A673 (cell line): ENCODE measurements around the gene PDE9A. TPM values are rescaled to one million over a fixed set of nuclear protein-coding genes. Genes with fewer than 3 reads are reported as not detected.
"Not testable (repeated sequence)": the region's sequence is repeated elsewhere in the genome, so short reads cannot be mapped to it uniquely, and the experiment has no call there.

ENCODE experiments used
- BruUV-seq: library from RNA; stranded (reverse); fragments of 400-500 nt; replicated peaks from 2 replicates; lab custom pipeline; 2021; lab: Mats Ljungman, UMichigan
- CTCF ChIA-PET: fragments of 300-600 bp; sonication (Branson Sonifier 250); formaldehyde crosslinking; loops from one replicate; lab custom pipeline; 2022; ENCODE audit warnings: antibody characterized with exemption; lab: Charles Lee
- POLR2A ChIA-PET: fragments of 300-600 bp; sonication (Branson Sonifier 250); formaldehyde crosslinking; loops from one replicate; lab custom pipeline; 2022; ENCODE audit warnings: antibody characterized with exemption; ENCODE audit not compliant: low non-redundant PET; lab: Charles Lee
- DNase-seq: peaks from one replicate; pipeline ENCODE4 v3.0.0-alpha.2; 2015; ENCODE audit warnings: low spot score
- H3K27ac ChIP-seq: fragments of 200-600 bp; sonication (generic); 2 replicates; pipeline ENCODE4 v1.5.1; 2016; ENCODE audit warnings: mixed run types, low read depth, mild to moderate bottlenecking, mixed read lengths, antibody characterized with exemption, low read length; ENCODE audit not compliant: poor library complexity, severe bottlenecking
- H3K27me3 ChIP-seq: fragments of 200-600 bp; sonication (generic); replicated peaks from 2 replicates; pipeline ENCODE4 v1.6.1; 2017; ENCODE audit warnings: mixed run types, low read depth, mild to moderate bottlenecking, mixed read lengths, antibody characterized with exemption, low read length; ENCODE audit not compliant: insufficient read depth, poor library complexity
- H3K36me3 ChIP-seq: fragments of 200-600 bp; sonication (generic); 2 replicates; pipeline ENCODE4 v1.6.1; 2016; ENCODE audit warnings: mixed run types, mild to moderate bottlenecking, mixed read lengths, antibody characterized with exemption, low read length; ENCODE audit not compliant: insufficient read depth, poor library complexity, severe bottlenecking
- H3K4me1 ChIP-seq: fragments of 200-600 bp; sonication (generic); 2 replicates; pipeline ENCODE4 v1.6.1; 2017; ENCODE audit warnings: mixed run types, mild to moderate bottlenecking, mixed read lengths, antibody characterized with exemption, low read length; ENCODE audit not compliant: insufficient read depth, poor library complexity, severe bottlenecking
- H3K4me3 ChIP-seq: fragments of 200-600 bp; sonication (generic); 2 replicates; pipeline ENCODE4 v1.5.1; 2016; ENCODE audit warnings: low read depth, mixed run types, mild to moderate bottlenecking, mixed read lengths, low read length; ENCODE audit not compliant: poor library complexity, severe bottlenecking
- H3K9me3 ChIP-seq: fragments of 200-600 bp; sonication (generic); 2 replicates; pipeline ENCODE4 v1.6.1; 2016; ENCODE audit warnings: mixed run types, low read depth, mild to moderate bottlenecking, mixed read lengths, antibody characterized with exemption, low read length; ENCODE audit not compliant: poor library complexity, severe bottlenecking
- CTCF ChIP-seq: fragments of 300-800, 200-600 bp; sonication (generic); conservative IDR thresholded peaks from 2 replicates; pipeline ENCODE4 v1.5.1; 2017; ENCODE audit warnings: low read depth, mild to moderate bottlenecking, antibody characterized with exemption, low read length, moderate library complexity, mixed read lengths
- EZH2 ChIP-seq: fragments of 200-600 bp; sonication (generic); IDR thresholded peaks from 2 replicates; pipeline ENCODE4 v1.6.1; 2017; ENCODE audit warnings: borderline replicate concordance, low read depth, mild to moderate bottlenecking, mixed read lengths, antibody characterized with exemption, low read length; ENCODE audit not compliant: poor library complexity, severe bottlenecking
- intact Hi-C: fragments of 100-400 bp; cut with micrococcal nuclease; formaldehyde crosslinking; loops from one replicate; pipeline ENCODE4 v1.10.0; 2022; ENCODE audit not compliant: unreplicated experiment
- total RNA-seq: library from RNA; stranded (reverse); gene quantifications from 2 replicates; pipeline ENCODE4 v1.2.3, GENCODE V29; 2021

The PDE9A gene
- total RNA-seq, 1 experiment from 2014 or later, result 14.3 TPM

- Histone ChIP-seq H3K4me1 (no peaks in the 10 kb centered on the region), H3K9me3 (no peaks in the 10 kb centered on the region), H3K27ac (no peak overlapping the region), H3K27me3 (no peaks in the 10 kb centered on the region), H3K4me3 (no peak overlapping the region), H3K36me3 (no peaks in the 10 kb centered on the region)
- ChIA-PET POLR2A (no interaction called here), CTCF (no interaction called here)
- no peak for DNase-seq
- TF ChIP-seq CTCF (no peak), EZH2 (no peak)
- intact Hi-C loops, result no loop called here
- no TSS peak for BruUV-seq
These were observed 62.7 kb downstream of the PDE9A start for GRCh38 chr21:42716074-42716473.

- H3K27ac ChIP-seq, H3K27me3 ChIP-seq, H3K4me3 ChIP-seq, intact Hi-C loops, BruUV-seq, H3K36me3 ChIP-seq, DNase-seq, POLR2A ChIA-PET, H3K9me3 ChIP-seq, CTCF ChIA-PET: not testable (repeated sequence)
- peaks cover 13% of the 10 kb centered on the region for H3K4me1 ChIP-seq
These were observed 67.1 kb downstream of the PDE9A start for GRCh38 chr21:42720484-42720883.

DNA sequence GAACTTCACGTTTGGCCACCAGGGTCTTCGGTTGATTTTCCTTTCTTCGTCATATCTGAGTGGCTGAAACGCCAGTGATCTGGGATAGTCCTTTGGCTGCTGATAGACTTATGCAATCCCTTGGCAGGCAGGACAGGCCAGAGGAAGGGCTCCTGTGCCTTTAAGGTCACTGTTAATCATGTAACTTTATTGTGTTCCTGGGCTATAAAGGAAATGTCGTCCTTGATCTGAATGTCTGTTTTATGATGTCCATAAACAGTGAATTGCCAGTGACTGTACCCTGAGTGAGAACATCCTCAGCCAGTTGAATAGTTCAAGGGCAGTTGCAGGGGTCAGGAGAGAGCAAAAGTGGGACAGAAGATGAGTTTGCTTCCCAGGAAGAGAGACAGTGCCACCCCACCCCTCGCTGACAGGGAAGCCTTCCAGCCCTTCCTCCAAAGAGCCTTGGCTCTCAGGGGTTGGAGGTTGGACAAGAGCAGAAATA is 68.0 kb downstream of the PDE9A start:
- no peak overlapping the region for H3K27ac ChIP-seq
- ChIA-PET POLR2A (no interaction called here), CTCF (no interaction called here)
- peaks cover 13% of the 10 kb centered on the region for H3K4me1 ChIP-seq
- BruUV-seq, result no TSS peak
- intact Hi-C loops, result no loop called here
- H3K4me3 ChIP-seq, result no peak overlapping the region
- no peak for DNase-seq
- no peaks in the 10 kb centered on the region for H3K27me3 ChIP-seq
- no peaks in the 10 kb centered on the region for H3K9me3 ChIP-seq
- no peaks in the 10 kb centered on the region for H3K36me3 ChIP-seq
- TF ChIP-seq EZH2, result no peak
- TF ChIP-seq CTCF, result no peak

GRCh38 chr21:42722153-42722552 is 68.7 kb downstream of the PDE9A start:
- CTCF ChIA-PET, result no interaction called here
- intact Hi-C loops, result no loop called here
- TF ChIP-seq EZH2, result no peak
- no peak for TF ChIP-seq CTCF

More at GRCh38 chr21:42722153-42722552, 68.7 kb downstream of the PDE9A start:
- Histone ChIP-seq H3K9me3 (no peaks in the 10 kb centered on the region), H3K27ac (no peak overlapping the region), H3K4me3 (no peak overlapping the region), H3K27me3 (no peaks in the 10 kb centered on the region), H3K36me3 (no peaks in the 10 kb centered on the region), H3K4me1 (peaks cover 13% of the 10 kb centered on the region)
- no peak for DNase-seq
- POLR2A ChIA-PET, result no interaction called here
- no TSS peak for BruUV-seq
